HEK293T (cell line): ENCODE data around the gene ANKRD33.

ENCODE experiments used
- ARNT ChIP-seq: fragments of 450-650 bp; IDR thresholded peaks from 2 replicates; pipeline ENCODE4 v1.6.1; 2017; ENCODE audit warnings: mild to moderate bottlenecking
- BHLHE40 ChIP-seq: fragments of 450-650 bp; IDR thresholded peaks from 2 replicates; pipeline ENCODE4 v1.6.1; 2016; ENCODE audit warnings: mild to moderate bottlenecking, moderate library complexity, borderline replicate concordance
- CTBP1 ChIP-seq: fragments of 450-650 bp; IDR thresholded peaks from 2 replicates; pipeline ENCODE4 v1.6.1; 2016; ENCODE audit warnings: borderline replicate concordance
- FOXA1 ChIP-seq: fragments of 450-650 bp; IDR thresholded peaks from 2 replicates; pipeline ENCODE4 v1.6.1; 2016; ENCODE audit warnings: mild to moderate bottlenecking
- FOXK2 ChIP-seq: fragments of 450-650 bp; IDR thresholded peaks from 2 replicates; pipeline ENCODE4 v1.6.1; 2016; ENCODE audit warnings: mild to moderate bottlenecking
- FOXM1 ChIP-seq: fragments of 450-650 bp; IDR thresholded peaks from 2 replicates; pipeline ENCODE4 v1.6.1; 2017; ENCODE audit warnings: mild to moderate bottlenecking, borderline replicate concordance
- HDGF ChIP-seq: fragments of 450-650 bp; IDR thresholded peaks from 2 replicates; pipeline ENCODE4 v1.6.1; 2017; ENCODE audit warnings: antibody characterized with exemption, borderline replicate concordance
- L3MBTL2 ChIP-seq: fragments of 450-650 bp; conservative IDR thresholded peaks from 2 replicates; pipeline ENCODE4 v1.6.1; 2016; ENCODE audit warnings: mild to moderate bottlenecking
- LEF1 ChIP-seq: fragments of 450-650 bp; IDR thresholded peaks from 2 replicates; pipeline ENCODE4 v1.6.1; 2017; ENCODE audit warnings: mild to moderate bottlenecking, borderline replicate concordance
- PKNOX1 ChIP-seq: fragments of 450-650 bp; IDR thresholded peaks from 2 replicates; pipeline ENCODE4 v1.6.1; 2016
- SP1 ChIP-seq: fragments of 450-650 bp; IDR thresholded peaks from 2 replicates; pipeline ENCODE4 v1.6.1; 2017
- SUZ12 ChIP-seq: fragments of 450-650 bp; IDR thresholded peaks from 2 replicates; pipeline ENCODE4 v1.6.1; 2016; ENCODE audit warnings: mild to moderate bottlenecking
- TARDBP ChIP-seq: fragments of 450-650 bp; IDR thresholded peaks from 2 replicates; pipeline ENCODE4 v1.6.1; 2016
- ZNF384 ChIP-seq: fragments of 450-650 bp; IDR thresholded peaks from 2 replicates; pipeline ENCODE4 v1.6.1; 2016

- TF ChIP-seq HDGF (no peak), BHLHE40 (no peak), SP1 (no peak), PKNOX1 (no peak), ARNT (no peak), SUZ12 (no peak), ZNF384 (no peak), LEF1 (no peak), FOXA1 (no peak), TARDBP (no peak), FOXM1 (no peak), L3MBTL2 (no peak), CTBP1 (no peak), FOXK2 (no peak)
Observed at GRCh38 chr12:51900323-51900889, 12.5 kb downstream of the ANKRD33 start.
